Gastrocnemius medialis (tissue), 4 donors: Measurements from ENCODE around the gene P2RX1. TPM values are rescaled to one million over a fixed set of nuclear protein-coding genes. Genes with fewer than 3 reads are reported as not detected.

Experiments
- ATAC-seq, 2 donors: fragments of 150-250 bp; one replicate each; pipeline ENCODE4 v1.9.1; 2016
- DNase-seq, 2 donors: peaks; one replicate each; pipeline ENCODE4 v3.0.0-alpha.2; 2019
- H3K27ac ChIP-seq, 4 donors: fragments of 200-600 bp; sonication (generic); 1 replicate in 1 of 4; 2 replicates in 3 of 4; pipeline ENCODE4 v1.5.1; 2016 to 2018; ENCODE audit warnings: mild to moderate bottlenecking in 2 of 4, moderate library complexity in 1 of 4
- H3K27me3 ChIP-seq, 3 donors: fragments of 200-600 bp; sonication (generic) in 2 of 3; 1 replicate in 1 of 3; 2 replicates in 2 of 3; pipeline versions ENCODE4 v1.5.1 to v1.6.0; 2016 to 2019; ENCODE audit warnings: mild to moderate bottlenecking in 1 of 3, moderate library complexity in 1 of 3
- H3K36me3 ChIP-seq, 2 donors: fragments of 200-600 bp; sonication (generic) in 1 of 2; one replicate each; pipeline ENCODE4 v1.5.1; 2017 to 2018
- H3K4me1 ChIP-seq, 2 donors: fragments of 200-600 bp; sonication (generic) in 1 of 2; one replicate each; pipeline ENCODE4 v1.5.1; 2016 to 2017; ENCODE audit warnings: mild to moderate bottlenecking in 2 of 2
- H3K4me3 ChIP-seq, 4 donors: fragments of 200-600 bp; sonication (generic) in 3 of 4; 1 replicate in 1 of 4; 2 replicates in 3 of 4; pipeline ENCODE4 v1.5.1; 2016 to 2019; ENCODE audit warnings: mild to moderate bottlenecking in 2 of 4
- H3K9me3 ChIP-seq, 3 donors: fragments of 200-600 bp; sonication (generic) in 2 of 3; 1 replicate in 1 of 3; 2 replicates in 2 of 3; pipeline ENCODE4 v1.5.1; 2016 to 2019
- CTCF ChIP-seq, 5 experiments: fragments of 450-650 bp in 3 of 5; fragments of 200-600 bp in 2 of 5; sonication (generic) in 2 of 5; IDR thresholded peaks in 4 of 5; conservative IDR thresholded peaks in 1 of 5; 1 replicate in 4 of 5; 2 replicates in 1 of 5; pipeline ENCODE4 v1.5.1; 2016 to 2019; ENCODE audit warnings: antibody characterized with exemption in 5 of 5, mild to moderate bottlenecking in 3 of 5, moderate library complexity in 3 of 5
- POLR2A ChIP-seq, 2 donors: fragments of 450-650 bp; IDR thresholded peaks; one replicate each; pipeline ENCODE4 v1.6.1; 2017; ENCODE audit warnings: antibody characterized with exemption in 2 of 2, mild to moderate bottlenecking in 2 of 2, moderate library complexity in 2 of 2
- in situ Hi-C, 4 donors: fragments of 200-750 bp; cut with MboI; loops; one replicate each; pipeline versions ENCODE4 v1.15.0 to v1.8.0; 2017; ENCODE audit warnings: low sequenced_read_pairs in 4 of 4
- intact Hi-C: fragments of 100-400 bp; cut with DNase I; formaldehyde crosslinking; loops from one replicate; pipeline ENCODE4 v1.15.1; 2023; ENCODE audit warnings: low total_unique reads
- total RNA-seq, 4 donors: library from RNA; depleted of rRNA; stranded (reverse); fragments of >200 nt; gene quantifications; one replicate each; pipeline versions ENCODE4 v1.1.0 to v1.2.3, GENCODE V29; 2016

Gene P2RX1
- total RNA-seq, 4 donors from 2014 or later = 0.25 to 0.59 (median 0.38) TPM; not detected in 1

GRCh38 chr17:3944485-3945388, 28.5 kb upstream of the P2RX1 start:
- no peaks in the 10 kb centered on the region for H3K36me3 ChIP-seq
- in situ Hi-C loops = no loop called here
- H3K27ac ChIP-seq = peak overlapping the region in 2 of 4 donors; percentile 18 to 40
- peak overlapping the region; percentile 35 to 58 (median 46) for H3K4me3 ChIP-seq
- H3K4me1 ChIP-seq = peaks cover 6 to 10% of the 10 kb centered on the region in 2 donors
- ATAC-seq = peak; percentile 75 to 84
- TF ChIP-seq POLR2A (IDR thresholded peaks at IDR 0.05) (no peak), CTCF (IDR thresholded peaks at IDR 0.05 in 4 of 5, conservative IDR thresholded peaks at IDR 0.05 in 1 of 5) (no peak)
- peak in 1 of 2 donors; percentile 36 for DNase-seq
- no peaks in the 10 kb centered on the region for H3K27me3 ChIP-seq
- intact Hi-C loops = no loop called here
- no peaks in the 10 kb centered on the region for H3K9me3 ChIP-seq

- no peak for DNase-seq
- Histone ChIP-seq H3K9me3 (no peaks in the 10 kb centered on the region), H3K4me3 (no peak overlapping the region), H3K27me3 (no peaks in the 10 kb centered on the region), H3K36me3 (no peaks in the 10 kb centered on the region), H3K27ac (no peak overlapping the region), H3K4me1 (peaks cover 6 to 10% of the 10 kb centered on the region in 2 donors)
- no peak for ATAC-seq
- intact Hi-C loops = no loop called here
- TF ChIP-seq CTCF (IDR thresholded peaks at IDR 0.05 in 4 of 5, conservative IDR thresholded peaks at IDR 0.05 in 1 of 5) = no peak
- in situ Hi-C loops = no loop called here
These were observed 27.1 kb upstream of the P2RX1 start for GRCh38 chr17:3943240-3943891.

GRCh38 chr17:3940965-3941698, 24.9 kb upstream of the P2RX1 start:
- H3K9me3 ChIP-seq = no peaks in the 10 kb centered on the region
- H3K27me3 ChIP-seq = no peaks in the 10 kb centered on the region
- H3K4me1 ChIP-seq = peaks cover 6 to 10% of the 10 kb centered on the region in 2 donors
- intact Hi-C loops (no loop called here), in situ Hi-C loops (no loop called here)
- no peak for ATAC-seq
- H3K27ac ChIP-seq = no peak overlapping the region
- DNase-seq = no peak
- TF ChIP-seq POLR2A (IDR thresholded peaks at IDR 0.05) (no peak), CTCF (IDR thresholded peaks at IDR 0.05 in 4 of 5, conservative IDR thresholded peaks at IDR 0.05 in 1 of 5) (no peak)
- H3K4me3 ChIP-seq = no peak overlapping the region
- H3K36me3 ChIP-seq = no peaks in the 10 kb centered on the region

GRCh38 chr17:3937359-3937758, 21.1 kb upstream of the P2RX1 start:
- H3K27me3 ChIP-seq = no peaks in the 10 kb centered on the region
- no peaks in the 10 kb centered on the region for H3K36me3 ChIP-seq
- no peaks in the 10 kb centered on the region for H3K4me1 ChIP-seq
- intact Hi-C loops = no loop called here
- in situ Hi-C loops = no loop called here
- no peak for ATAC-seq
- DNase-seq = no peak
- no peak for TF ChIP-seq CTCF (IDR thresholded peaks at IDR 0.05 in 4 of 5, conservative IDR thresholded peaks at IDR 0.05 in 1 of 5)
- TF ChIP-seq POLR2A (IDR thresholded peaks at IDR 0.05) = no peak
- no peak overlapping the region for H3K27ac ChIP-seq
- H3K4me3 ChIP-seq = no peak overlapping the region
- no peaks in the 10 kb centered on the region for H3K9me3 ChIP-seq
